SU-DHL-6 (cell line): Measurements from ENCODE around the gene ACRBP.
A peak's percentile ranks its signal among the peaks of the same experiment; 100 is the strongest.
"Not testable (repeated sequence)": the region's sequence is repeated elsewhere in the genome, so short reads cannot be mapped to it uniquely, and the experiment has no call there.

ENCODE experiments used
- H2AFZ ChIP-seq: fragments of 200-600 bp; sonication (generic); 2 replicates; pipeline ENCODE4 v1.6.1; 2014; ENCODE audit warnings: low read depth, mild to moderate bottlenecking, moderate library complexity, mixed read lengths, antibody characterized with exemption, low read length; ENCODE audit not compliant: severe bottlenecking
- H3F3A ChIP-seq: fragments of 200-600 bp; shearing (Covaris generic); 2 replicates; pipeline ENCODE4 v1.6.0; 2016; ENCODE audit warnings: antibody characterized with exemption, mild to moderate bottlenecking; ENCODE audit not compliant: insufficient read depth
- H3K27ac ChIP-seq: fragments of 200-600 bp; sonication (generic); 2 replicates; pipeline ENCODE4 v1.5.1; 2016; ENCODE audit warnings: low read depth, mild to moderate bottlenecking, low read length, moderate library complexity, mixed read lengths
- H3K27me3 ChIP-seq: fragments of 200-600 bp; sonication (generic), shearing (Covaris generic); 2 replicates; pipeline ENCODE4 v1.6.0; 2014; ENCODE audit warnings: mild to moderate bottlenecking, low read length
- H3K36me3 ChIP-seq: fragments of 200-600 bp; sonication (generic); 2 replicates; pipeline ENCODE4 v1.6.1; 2014; ENCODE audit warnings: mild to moderate bottlenecking, low read length, mixed read lengths
- H3K4me2 ChIP-seq: fragments of 300-600, 200-600 bp; shearing (Covaris generic), sonication (generic); 2 replicates; pipeline ENCODE4 v1.6.0; 2014; ENCODE audit warnings: low read length, low read depth, mild to moderate bottlenecking; ENCODE audit not compliant: poor library complexity, severe bottlenecking
- H3K4me3 ChIP-seq: fragments of 200-600 bp; sonication (generic); 2 replicates; pipeline ENCODE4 v1.5.1; 2014; ENCODE audit warnings: antibody characterized with exemption, low read length, mild to moderate bottlenecking, mixed read lengths; ENCODE audit not compliant: insufficient read depth, poor library complexity, severe bottlenecking
- H3K79me2 ChIP-seq: fragments of 200-600 bp; sonication (generic); 2 replicates; pipeline ENCODE4 v1.6.1; 2014; ENCODE audit warnings: mild to moderate bottlenecking, low read length, moderate library complexity; ENCODE audit not compliant: insufficient read depth
- H3K9ac ChIP-seq: fragments of 200-600 bp; sonication (generic); 2 replicates; pipeline ENCODE4 v1.7.0; 2014; ENCODE audit warnings: mild to moderate bottlenecking, low read length
- H3K9me2 ChIP-seq: fragments of 200-600 bp; sonication (generic); replicated peaks from 2 replicates; pipeline ENCODE4 v1.6.1; 2014; ENCODE audit warnings: low read length; ENCODE audit not compliant: insufficient read depth
- H3K9me3 ChIP-seq: fragments of 200-600 bp; sonication (generic); 2 replicates; pipeline ENCODE4 v1.6.1; 2014; ENCODE audit warnings: low read length, mixed read lengths; ENCODE audit not compliant: insufficient read depth
- H4K20me1 ChIP-seq: fragments of 200-600 bp; sonication (generic); 2 replicates; pipeline ENCODE4 v1.6.1; 2014; ENCODE audit warnings: low read depth, mild to moderate bottlenecking, antibody characterized with exemption, low read length, moderate library complexity, mixed read lengths
- EZH2phosphoT487 ChIP-seq: fragments of 200-600 bp; sonication (generic), shearing (Covaris generic); conservative IDR thresholded peaks from 2 replicates; pipeline ENCODE4 v1.6.1; 2018; ENCODE audit warnings: mild to moderate bottlenecking, antibody characterized with exemption, low read length, moderate library complexity, mixed read lengths
- TF ChIP-seq, protein P1 (sequence below): fragments of 200-600 bp; sonication (generic); IDR thresholded peaks from one replicate; pipeline ENCODE4 v1.5.1; 2017; ENCODE audit warnings: antibody characterized with exemption, mild to moderate bottlenecking, low read length, moderate library complexity; ENCODE audit not compliant: insufficient read depth, poor library complexity, severe bottlenecking

The ACRBP gene

DNA sequence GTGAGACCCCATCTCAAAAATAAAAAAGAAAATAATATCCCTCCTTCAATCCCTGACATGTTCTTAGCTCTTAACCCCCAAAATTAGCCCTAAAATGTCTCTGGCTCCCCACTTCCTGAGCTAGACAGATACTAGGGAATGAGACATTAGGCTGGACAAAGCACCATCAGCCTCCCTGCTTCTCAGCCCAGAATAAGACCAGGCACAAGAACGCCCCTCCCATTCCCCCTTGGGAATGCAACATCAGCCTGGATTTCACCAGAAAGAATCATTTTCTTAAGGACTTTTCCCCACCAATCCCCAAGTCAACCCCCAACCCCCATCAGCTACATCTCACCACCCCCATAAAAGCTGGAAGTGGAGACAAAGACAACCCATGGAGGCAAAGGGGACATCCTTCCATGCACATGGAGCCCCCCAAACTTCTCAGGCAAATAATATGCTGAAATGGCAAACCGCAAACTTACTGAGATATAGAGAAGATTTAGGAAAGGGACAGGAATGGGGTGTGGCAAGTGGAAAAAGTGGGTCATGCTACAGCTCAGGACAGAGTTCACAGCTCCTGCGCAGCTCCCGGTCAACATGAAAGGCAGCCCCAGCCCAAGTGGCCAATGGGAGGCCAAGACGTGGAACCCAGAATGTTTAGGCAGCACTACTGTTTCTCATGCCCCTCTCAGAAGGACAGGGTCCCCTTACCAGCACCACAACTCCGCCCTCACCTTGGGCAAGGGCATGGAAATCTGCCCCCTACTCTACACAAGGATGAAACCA lies 42.8 kb downstream of the ACRBP start:
- Histone ChIP-seq H3K79me2 (peaks cover 44% of the 10 kb centered on the region), H3K4me2 (peak overlapping the region; percentile 61), H4K20me1 (peaks cover 7% of the 10 kb centered on the region; the same call in 1 of the 2 replicates), H2AFZ (no peak overlapping the region), H3K27me3 (no peaks in the 10 kb centered on the region), H3F3A (peaks cover 19% of the 10 kb centered on the region), H3K36me3 (peaks cover 8% of the 10 kb centered on the region; the same call in 1 of the 2 replicates), H3K27ac (no peak overlapping the region), H3K9me2 (no peaks in the 10 kb centered on the region), H3K4me3 (peak overlapping the region; percentile 63), H3K9me3 (no peaks in the 10 kb centered on the region), H3K9ac (peak overlapping the region; percentile 89; the same call in 1 of the 2 replicates)
- no peak for TF ChIP-seq EZH2phosphoT487
- TF ChIP-seq, protein P1, sequence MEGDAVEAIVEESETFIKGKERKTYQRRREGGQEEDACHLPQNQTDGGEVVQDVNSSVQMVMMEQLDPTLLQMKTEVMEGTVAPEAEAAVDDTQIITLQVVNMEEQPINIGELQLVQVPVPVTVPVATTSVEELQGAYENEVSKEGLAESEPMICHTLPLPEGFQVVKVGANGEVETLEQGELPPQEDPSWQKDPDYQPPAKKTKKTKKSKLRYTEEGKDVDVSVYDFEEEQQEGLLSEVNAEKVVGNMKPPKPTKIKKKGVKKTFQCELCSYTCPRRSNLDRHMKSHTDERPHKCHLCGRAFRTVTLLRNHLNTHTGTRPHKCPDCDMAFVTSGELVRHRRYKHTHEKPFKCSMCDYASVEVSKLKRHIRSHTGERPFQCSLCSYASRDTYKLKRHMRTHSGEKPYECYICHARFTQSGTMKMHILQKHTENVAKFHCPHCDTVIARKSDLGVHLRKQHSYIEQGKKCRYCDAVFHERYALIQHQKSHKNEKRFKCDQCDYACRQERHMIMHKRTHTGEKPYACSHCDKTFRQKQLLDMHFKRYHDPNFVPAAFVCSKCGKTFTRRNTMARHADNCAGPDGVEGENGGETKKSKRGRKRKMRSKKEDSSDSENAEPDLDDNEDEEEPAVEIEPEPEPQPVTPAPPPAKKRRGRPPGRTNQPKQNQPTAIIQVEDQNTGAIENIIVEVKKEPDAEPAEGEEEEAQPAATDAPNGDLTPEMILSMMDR: no peak

DNA sequence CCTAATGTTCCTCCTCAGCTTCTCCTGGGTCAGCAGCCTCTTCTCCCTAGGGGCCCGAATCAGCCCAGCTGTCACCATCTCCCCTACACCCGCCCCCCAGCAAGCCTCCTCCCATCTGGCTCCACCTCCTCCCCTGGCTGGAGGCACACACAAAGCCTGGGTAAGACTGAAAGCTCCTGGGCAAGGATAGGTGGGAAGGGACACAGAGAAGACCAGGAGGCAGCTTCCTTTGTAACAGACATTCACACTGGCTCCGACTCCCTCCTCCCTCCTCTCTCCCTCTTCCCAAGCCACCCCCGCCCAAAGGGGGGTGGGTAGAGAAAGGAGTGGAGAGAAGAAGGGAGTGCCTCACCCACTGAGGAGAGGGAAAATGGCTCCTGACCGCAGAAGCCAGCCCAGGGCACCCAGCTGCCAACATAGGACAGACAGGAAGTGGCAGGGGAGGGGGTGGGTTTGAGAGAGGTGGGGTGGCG lies 44.1 kb downstream of the ACRBP start:
- peaks cover 11% of the 10 kb centered on the region for H3K36me3 ChIP-seq
- TF ChIP-seq, protein P1: no peak
- no peak for TF ChIP-seq EZH2phosphoT487
- H3F3A ChIP-seq: peaks cover 6% of the 10 kb centered on the region
- H3K9me3 ChIP-seq: no peaks in the 10 kb centered on the region
- H3K4me3 ChIP-seq: no peak overlapping the region
- peak overlapping the region; percentile 16 for H3K4me2 ChIP-seq
- H3K79me2 ChIP-seq: peaks cover 44% of the 10 kb centered on the region
- no peaks in the 10 kb centered on the region for H3K9me2 ChIP-seq
- H3K9ac ChIP-seq: 0 out of 2 replicates have a peak overlapping the region, but pooled peaks have one; percentile 21
- H3K27me3 ChIP-seq: no peaks in the 10 kb centered on the region
- no peak overlapping the region for H2AFZ ChIP-seq
- H3K27ac ChIP-seq: peak overlapping the region; percentile 24; the same call in 1 of the 2 replicates
- peaks cover 7% of the 10 kb centered on the region; the same call in 1 of the 2 replicates for H4K20me1 ChIP-seq

DNA sequence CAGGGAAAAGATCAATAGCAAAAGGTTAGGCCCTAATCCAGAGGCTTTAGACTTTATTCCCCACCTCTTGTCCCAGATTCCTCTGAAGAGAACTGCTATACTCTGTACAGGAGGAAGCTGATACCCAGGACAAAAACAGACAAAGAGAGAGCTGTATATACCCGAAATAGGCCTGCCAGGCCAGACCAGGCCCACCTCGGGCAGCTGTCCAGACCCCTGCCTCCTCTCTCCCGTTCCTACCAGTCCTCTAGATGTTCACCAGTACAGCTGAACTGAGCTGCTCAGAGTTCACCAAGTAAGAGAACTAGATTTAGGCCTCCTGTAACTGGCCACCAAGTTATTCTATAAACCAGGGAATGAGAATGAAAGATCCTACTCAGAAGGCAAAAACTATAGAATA lies 44.7 kb downstream of the ACRBP start:
- Histone ChIP-seq H3K79me2 (peaks cover 44% of the 10 kb centered on the region), H3K9me3 (no peaks in the 10 kb centered on the region), H3K27me3 (no peaks in the 10 kb centered on the region), H4K20me1 (peaks cover 7% of the 10 kb centered on the region; the same call in 1 of the 2 replicates), H2AFZ (no peak overlapping the region), H3K27ac (no peak overlapping the region), H3K36me3 (peaks cover 11% of the 10 kb centered on the region), H3F3A (peaks cover under 1% of the 10 kb centered on the region), H3K9ac (no peak overlapping the region), H3K4me3 (no peak overlapping the region), H3K9me2 (no peaks in the 10 kb centered on the region), H3K4me2 (no peak overlapping the region)
- TF ChIP-seq, protein P1: no peak
- no peak for TF ChIP-seq EZH2phosphoT487

- H3K4me3 ChIP-seq, H3K27me3 ChIP-seq, H3K27ac ChIP-seq, H3K9ac ChIP-seq, H3K4me2 ChIP-seq, H4K20me1 ChIP-seq, H3F3A ChIP-seq, H3K9me3 ChIP-seq, H3K79me2 ChIP-seq, H2AFZ ChIP-seq, H3K9me2 ChIP-seq: not testable (repeated sequence)
- H3K36me3 ChIP-seq: peaks cover 36% of the 10 kb centered on the region
Observed at GRCh38 chr12:6595673-6596072, 51.6 kb downstream of the ACRBP start.
